Left ventricle myocardium inferior (tissue), 1 donor: ENCODE measurements around the gene TRIP10. TPM values are rescaled to one million over a fixed set of nuclear protein-coding genes. Genes with fewer than 3 reads are reported as not detected.

ENCODE experiments used
- DNase-seq: peaks from one replicate; pipeline ENCODE4 v3.0.0-alpha.2; 2020
- H3K27ac ChIP-seq: fragments of 200-600 bp; replicated peaks from 2 replicates; pipeline ENCODE4 v1.8.0; 2021
- H3K27me3 ChIP-seq: fragments of 200-600 bp; 2 replicates; pipeline ENCODE4 v1.8.0; 2021; ENCODE audit warnings: low read depth
- H3K36me3 ChIP-seq: fragments of 200-600 bp; 2 replicates; pipeline ENCODE4 v1.8.0; 2021
- H3K4me1 ChIP-seq: fragments of 200-600 bp; 2 replicates; pipeline ENCODE4 v1.8.0; 2021
- H3K4me3 ChIP-seq: fragments of 200-600 bp; 2 replicates; pipeline ENCODE4 v1.8.0; 2021; ENCODE audit warnings: mild to moderate bottlenecking, moderate library complexity
- H3K9me3 ChIP-seq: fragments of 200-600 bp; replicated peaks from 2 replicates; pipeline ENCODE4 v1.8.0; 2021
- intact Hi-C: fragments of 100-400 bp; cut with micrococcal nuclease; formaldehyde crosslinking; loops from one replicate; pipeline ENCODE4 v1.11.0; 2022
- total RNA-seq: library from RNA; stranded (reverse); fragmentation: NEBNext Ultra II Directional; extraction: Animal tissue kit (Norgen Biotek cat#: 25700); gene quantifications from one replicate; pipeline ENCODE4 v1.2.1, GENCODE V29; 2021
- TF ChIP-seq, protein P1 (sequence below): fragments of 200-600 bp; IDR thresholded peaks from 2 replicates; pipeline ENCODE4 v1.8.0; 2021; ENCODE audit warnings: antibody characterized with exemption, mild to moderate bottlenecking, borderline replicate concordance
- donor health status: DM: no; HTN: yes; CAD: no; lungs with severe emphysema.

Gene TRIP10
- total RNA-seq, 1 donor from 2014 or later: 133 TPM

DNA sequence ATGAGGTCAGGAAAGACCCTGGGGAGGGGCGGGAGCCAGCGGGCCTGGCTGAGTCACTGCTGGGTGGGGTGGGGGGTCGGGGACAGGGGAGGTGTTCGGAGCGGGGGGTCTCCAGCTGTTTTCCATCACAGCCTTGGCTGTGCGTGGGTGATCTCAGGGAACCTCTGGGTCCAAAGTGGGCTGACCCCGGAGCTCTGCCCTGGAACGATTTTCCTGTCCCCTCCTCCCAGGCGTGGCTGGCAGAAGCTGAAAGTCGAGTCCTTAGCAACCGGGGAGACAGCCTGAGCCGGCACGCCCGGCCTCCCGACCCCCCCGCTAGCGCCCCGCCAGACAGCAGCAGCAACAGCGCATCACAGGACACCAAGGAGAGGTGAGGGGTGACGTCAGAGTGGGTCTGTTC is 10.6 kb downstream of the TRIP10 start:
- no peaks in the 10 kb centered on the region for H3K9me3 ChIP-seq
- TF ChIP-seq, protein P1, sequence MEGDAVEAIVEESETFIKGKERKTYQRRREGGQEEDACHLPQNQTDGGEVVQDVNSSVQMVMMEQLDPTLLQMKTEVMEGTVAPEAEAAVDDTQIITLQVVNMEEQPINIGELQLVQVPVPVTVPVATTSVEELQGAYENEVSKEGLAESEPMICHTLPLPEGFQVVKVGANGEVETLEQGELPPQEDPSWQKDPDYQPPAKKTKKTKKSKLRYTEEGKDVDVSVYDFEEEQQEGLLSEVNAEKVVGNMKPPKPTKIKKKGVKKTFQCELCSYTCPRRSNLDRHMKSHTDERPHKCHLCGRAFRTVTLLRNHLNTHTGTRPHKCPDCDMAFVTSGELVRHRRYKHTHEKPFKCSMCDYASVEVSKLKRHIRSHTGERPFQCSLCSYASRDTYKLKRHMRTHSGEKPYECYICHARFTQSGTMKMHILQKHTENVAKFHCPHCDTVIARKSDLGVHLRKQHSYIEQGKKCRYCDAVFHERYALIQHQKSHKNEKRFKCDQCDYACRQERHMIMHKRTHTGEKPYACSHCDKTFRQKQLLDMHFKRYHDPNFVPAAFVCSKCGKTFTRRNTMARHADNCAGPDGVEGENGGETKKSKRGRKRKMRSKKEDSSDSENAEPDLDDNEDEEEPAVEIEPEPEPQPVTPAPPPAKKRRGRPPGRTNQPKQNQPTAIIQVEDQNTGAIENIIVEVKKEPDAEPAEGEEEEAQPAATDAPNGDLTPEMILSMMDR: no peak
- no peaks in the 10 kb centered on the region for H3K27me3 ChIP-seq
- peak; percentile 75 for DNase-seq
- no peak overlapping the region for H3K4me3 ChIP-seq
- H3K27ac ChIP-seq: peak overlapping the region; percentile 60
- H3K36me3 ChIP-seq: peaks cover 76% of the 10 kb centered on the region
- peaks cover 67% of the 10 kb centered on the region for H3K4me1 ChIP-seq
- intact Hi-C loops: no loop called here

DNA sequence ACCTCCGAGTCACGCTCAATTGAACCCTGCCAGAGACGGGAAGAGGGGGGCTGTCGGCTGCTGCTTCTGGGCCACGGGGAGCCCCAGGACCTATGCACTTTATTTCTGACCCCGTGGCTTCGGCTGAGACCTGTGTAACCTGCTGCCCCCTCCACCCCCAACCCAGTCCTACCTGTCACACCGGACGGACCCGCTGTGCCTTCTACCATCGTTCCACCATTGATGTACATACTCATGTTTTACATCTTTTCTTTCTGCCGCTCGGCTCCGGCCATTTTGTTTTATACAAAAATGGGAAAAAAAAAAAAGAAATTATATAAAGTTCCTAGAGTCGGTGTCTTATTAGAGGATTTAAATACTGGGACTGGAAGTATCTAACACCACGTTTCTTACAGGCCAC is 11.7 kb downstream of the TRIP10 start:
- Histone ChIP-seq H3K9me3 (no peaks in the 10 kb centered on the region), H3K4me1 (peaks cover 56% of the 10 kb centered on the region), H3K27ac (no peak overlapping the region), H3K27me3 (no peaks in the 10 kb centered on the region), H3K4me3 (no peak overlapping the region), H3K36me3 (peaks cover 65% of the 10 kb centered on the region)
- intact Hi-C loops: no loop called here
- DNase-seq: no peak
- TF ChIP-seq, protein P1: no peak

DNA sequence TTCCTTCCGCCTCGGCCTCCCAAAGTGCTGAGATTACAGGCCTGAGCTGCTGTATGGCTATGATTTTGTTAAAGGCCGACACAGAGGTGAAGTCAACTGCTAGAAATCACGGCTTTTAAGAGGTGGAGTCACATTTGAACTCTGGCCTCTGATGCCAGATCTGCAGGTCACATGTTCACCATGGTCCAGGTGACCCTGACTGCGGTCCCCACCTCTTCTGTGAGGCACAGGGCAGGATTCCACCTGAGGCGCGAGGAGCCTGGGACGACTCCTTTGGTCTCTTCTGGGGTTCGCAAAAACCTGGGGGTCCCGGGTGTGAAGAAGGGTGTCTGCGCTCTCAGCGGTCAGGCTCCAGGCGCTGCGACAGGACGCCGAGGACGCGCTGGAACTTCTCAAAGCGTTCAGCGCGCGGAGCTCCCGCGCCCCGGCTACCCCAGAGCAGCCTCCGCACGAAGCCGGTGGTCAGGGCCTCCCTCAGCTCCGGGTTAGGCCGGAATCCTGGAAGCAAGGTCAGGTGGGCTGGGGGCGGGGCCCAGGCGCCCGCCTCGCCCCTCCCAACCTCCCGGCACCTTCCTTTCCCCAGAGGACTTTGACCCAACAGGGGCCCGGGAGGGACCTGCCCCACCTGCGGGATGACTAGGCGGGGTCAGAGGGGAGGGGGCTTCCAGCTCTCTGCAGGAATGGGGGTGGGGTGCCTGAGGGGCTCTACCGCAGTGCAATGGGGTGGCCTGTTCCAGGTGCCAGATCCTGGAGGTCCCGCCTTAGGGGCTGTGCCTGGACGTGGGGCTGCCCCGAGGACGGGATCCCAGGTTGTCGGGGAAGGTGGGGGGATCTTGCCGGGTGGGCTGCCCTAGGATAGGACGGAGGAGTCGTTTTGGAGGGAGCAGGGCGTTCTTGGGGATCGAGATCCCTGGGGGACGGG is 13.0 kb downstream of the TRIP10 start:
- Histone ChIP-seq H3K4me3 (peak overlapping the region; percentile 63), H3K27me3 (no peaks in the 10 kb centered on the region), H3K4me1 (peaks cover 45% of the 10 kb centered on the region), H3K27ac (peak overlapping the region; percentile 71), H3K36me3 (peaks cover 52% of the 10 kb centered on the region), H3K9me3 (no peaks in the 10 kb centered on the region)
- intact Hi-C loops: no loop called here
- no peak for DNase-seq
- TF ChIP-seq, protein P1: no peak

DNA sequence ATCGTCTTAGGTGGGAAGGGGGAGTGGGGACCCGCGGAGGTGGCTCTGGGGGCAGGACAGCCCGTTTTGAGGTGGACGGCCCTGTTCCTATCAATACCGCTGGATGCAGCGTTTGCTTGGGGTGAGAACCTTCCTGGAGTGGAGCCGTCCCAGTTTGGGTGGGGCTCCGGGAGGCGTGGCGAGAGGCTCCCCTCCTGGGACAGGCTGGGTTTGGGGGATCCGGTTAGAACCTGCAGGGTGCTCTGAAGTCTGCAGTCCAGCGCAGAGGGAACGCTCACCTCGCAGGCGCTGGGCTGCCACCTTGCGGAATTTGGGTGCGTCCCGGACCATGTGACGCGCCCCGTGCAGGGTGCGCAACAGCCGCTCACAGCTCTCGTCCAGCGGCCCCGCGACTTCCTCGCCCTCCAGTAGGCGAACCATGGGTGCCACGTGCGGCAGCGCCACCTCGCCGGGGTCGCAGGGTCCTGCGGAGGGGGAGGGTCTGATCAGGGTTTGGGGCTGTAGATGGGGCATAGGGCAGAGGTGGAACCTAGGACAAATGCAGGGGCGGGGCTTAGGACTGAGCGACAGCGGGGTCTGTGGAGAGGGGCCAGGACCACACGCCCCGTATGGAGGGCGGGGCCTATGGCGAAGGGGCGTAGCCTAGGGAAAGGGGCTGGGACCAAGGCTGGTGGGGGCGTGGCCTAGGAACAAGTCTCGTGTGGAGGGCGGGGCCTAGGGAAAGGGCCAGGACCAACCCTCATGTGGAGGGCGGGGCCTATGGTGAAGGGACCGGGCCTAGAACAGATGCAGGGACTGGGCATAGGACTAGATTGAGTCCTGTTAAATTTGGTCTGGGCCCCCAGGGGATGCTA is 13.9 kb downstream of the TRIP10 start:
- Histone ChIP-seq H3K27me3 (no peaks in the 10 kb centered on the region), H3K27ac (peak overlapping the region; percentile 71), H3K9me3 (no peaks in the 10 kb centered on the region), H3K4me3 (peak overlapping the region; percentile 63), H3K36me3 (peaks cover 43% of the 10 kb centered on the region), H3K4me1 (peaks cover 36% of the 10 kb centered on the region)
- intact Hi-C loops: no loop called here
- TF ChIP-seq, protein P1: peak; percentile 63
- DNase-seq: peak; percentile 78

DNA sequence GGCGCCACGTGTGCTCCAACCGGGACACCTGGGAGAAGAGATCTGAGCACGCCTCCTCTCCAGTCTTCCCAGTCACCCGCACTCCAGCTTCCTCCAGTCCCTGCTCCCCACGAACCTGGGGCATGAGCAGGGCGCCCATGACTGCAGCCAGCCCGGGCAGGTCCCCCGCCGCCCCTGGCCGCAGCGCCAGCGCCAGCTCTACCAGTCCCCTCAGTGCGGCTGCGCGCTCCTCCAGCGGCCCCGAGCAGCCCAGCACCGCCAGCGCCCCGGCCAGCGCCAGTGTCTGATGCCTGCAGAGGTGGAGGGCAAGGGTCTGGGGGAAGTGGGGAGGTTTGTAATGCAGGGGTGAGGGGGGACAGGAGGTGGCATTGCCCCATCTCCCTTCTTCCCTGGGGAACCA is 14.7 kb downstream of the TRIP10 start:
- intact Hi-C loops: no loop called here

More for the DNA sequence above, 14.7 kb downstream of the TRIP10 start:
- H3K4me1 ChIP-seq: peaks cover 29% of the 10 kb centered on the region
- peaks cover 36% of the 10 kb centered on the region for H3K36me3 ChIP-seq
- TF ChIP-seq, protein P1: no peak
- no peaks in the 10 kb centered on the region for H3K27me3 ChIP-seq
- no peak for DNase-seq
- no peak overlapping the region for H3K4me3 ChIP-seq
- H3K27ac ChIP-seq: no peak overlapping the region
- H3K9me3 ChIP-seq: no peaks in the 10 kb centered on the region
